NCI-H2196 (cell line): Measurements from ENCODE around the gene NMNAT3.
"Not testable (repeated sequence)": the region's sequence is repeated elsewhere in the genome, so short reads cannot be mapped to it uniquely, and the experiment has no call there.

Experiments
- DNase-seq: peaks from one replicate; lab custom pipeline; 2025; ENCODE audit not compliant: unreplicated experiment; lab: John Stamatoyannopoulos, UW

NMNAT3 gene

DNA sequence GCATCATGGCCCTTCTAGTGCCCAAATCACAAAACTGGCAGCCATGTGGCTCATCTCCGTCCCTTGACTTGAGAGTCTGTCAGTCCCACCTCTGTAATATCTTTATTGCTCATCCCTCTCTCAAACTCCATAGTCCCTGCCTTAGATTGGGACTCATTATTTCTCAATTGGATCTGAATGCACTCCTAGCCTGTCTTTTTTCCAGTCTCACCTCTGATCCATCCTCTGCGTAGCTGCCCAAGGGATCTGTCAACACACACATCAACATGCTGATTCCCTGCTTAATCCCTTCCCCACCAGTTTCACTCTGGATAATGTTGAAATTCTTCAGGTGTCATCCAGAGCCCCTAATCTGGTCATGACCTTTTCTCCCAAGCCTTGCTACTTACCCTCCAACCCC lies 39.3 kb downstream of the NMNAT3 start:
- no peak for DNase-seq

DNA sequence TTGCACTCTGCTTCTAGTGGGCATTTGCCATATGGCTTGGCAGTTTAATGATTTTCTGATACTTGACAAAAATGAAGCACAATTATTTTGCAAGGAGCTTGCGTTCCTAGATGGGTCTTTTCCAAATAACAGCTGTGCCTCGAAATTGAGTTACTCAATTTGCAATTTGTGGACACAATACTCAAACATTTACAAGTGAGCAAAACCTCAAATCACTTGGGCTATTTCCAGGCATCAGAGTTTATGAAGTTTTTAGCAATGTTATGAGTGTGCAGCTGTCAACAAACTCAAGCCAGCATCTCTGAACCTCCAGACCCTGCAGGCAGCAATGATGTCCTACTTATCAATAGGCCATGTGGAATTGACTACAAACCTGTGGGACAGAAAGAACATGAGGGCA lies 41.3 kb downstream of the NMNAT3 start:
- no peak for DNase-seq

DNA sequence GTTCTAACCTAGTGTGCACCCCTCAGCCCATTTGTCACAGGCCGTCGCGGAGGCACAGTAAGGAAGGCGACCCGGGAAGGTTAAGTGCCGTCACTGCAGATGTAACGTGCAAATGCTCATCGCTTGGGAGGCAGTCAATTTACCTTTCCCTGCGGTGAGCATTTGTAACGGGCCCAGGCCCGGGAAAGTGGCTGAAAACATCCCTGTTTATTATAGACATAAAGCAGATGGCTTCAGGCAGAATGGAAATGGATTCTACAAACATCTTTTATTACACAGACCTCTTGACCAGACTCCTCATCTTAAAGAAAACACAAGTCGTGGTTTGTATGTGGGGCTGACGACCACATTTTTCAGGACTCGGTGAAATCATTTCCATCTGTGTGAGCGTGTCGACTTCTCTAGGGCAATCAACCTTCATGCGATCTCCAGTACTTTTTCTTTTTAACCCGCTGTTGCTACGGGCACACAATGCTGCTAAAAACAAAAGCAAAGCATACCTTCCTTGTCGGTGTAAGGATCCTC lies 43.6 kb downstream of the NMNAT3 start:
- no peak for DNase-seq

DNA sequence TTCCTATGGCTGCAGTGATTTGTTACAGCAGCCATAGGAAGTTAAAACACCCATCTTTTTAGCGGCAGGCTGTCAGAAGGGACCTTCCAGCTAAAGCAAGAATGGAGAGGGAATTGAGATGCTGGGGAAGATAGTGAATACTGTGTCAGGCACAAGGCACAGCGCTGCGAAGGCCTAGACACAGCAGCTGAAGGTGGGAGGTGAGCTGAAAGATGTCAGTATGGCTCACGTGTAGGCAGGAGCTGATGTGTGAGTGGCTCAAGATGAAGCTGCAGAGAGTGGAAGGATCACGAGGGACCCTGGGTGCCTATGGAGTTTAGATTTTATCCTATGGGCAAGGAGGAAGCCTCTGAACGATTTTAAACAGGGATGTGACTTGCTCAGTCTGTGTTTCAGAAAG lies 44.3 kb downstream of the NMNAT3 start:
- DNase-seq, result no peak

DNA sequence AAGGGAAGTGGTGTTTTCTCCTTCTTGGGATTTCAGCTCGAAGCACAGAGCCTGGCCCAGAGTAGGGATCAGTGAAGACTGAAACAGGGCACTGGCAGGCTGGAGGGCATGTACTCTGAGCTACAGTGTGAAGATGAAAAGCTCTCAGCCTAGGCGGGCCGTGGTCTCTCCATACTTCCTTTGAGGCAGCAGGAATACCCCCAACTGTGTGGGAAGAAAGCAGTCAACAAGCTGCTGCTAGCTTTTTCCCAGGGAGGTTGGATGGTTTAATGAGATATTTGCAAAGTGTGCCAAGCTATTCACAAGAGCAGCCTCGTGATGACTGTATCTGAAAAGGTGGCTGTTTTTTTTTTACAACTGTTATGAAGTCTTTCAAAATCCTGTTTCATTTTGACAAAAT lies 47.2 kb downstream of the NMNAT3 start:
- DNase-seq, result no peak

DNA sequence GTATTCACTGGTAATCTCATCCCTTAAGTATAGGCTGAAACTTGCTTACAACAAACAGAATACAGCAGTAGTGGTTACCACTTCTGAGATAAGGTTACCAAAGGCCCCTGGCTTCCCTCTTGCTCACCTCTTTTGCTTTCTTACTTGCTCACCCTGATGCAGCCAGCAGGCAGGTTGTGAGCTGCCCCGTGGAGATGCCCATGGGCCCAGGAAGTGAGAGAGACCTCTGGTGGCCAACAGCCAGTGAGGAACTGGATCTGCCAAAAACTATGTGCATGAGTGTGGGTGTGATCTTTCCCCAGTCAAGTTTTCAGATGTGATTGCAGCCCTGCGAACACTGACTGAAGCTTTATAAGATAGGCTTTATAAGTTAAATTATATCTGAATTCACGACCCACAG lies 48.7 kb downstream of the NMNAT3 start:
- no peak for DNase-seq

DNA sequence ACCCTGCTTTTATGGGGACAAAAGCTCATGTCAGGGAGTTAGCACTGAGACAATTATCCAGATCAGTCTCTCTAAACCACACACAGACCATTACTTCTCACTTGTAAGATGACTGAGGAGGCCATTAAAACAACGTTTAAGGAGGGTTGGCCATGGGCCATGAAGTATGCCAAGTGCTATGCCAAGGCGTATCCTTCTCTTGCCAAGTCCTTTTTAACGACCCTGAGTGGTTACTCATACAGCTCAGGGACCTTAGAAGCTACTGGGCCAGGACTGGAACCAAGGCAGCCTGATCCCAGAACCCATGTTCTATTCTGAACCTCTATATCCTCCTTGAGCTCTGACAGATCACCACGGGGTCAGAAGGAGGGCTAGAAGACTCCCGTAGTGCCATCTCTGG lies 50.0 kb downstream of the NMNAT3 start:
- DNase-seq, result no peak

DNA sequence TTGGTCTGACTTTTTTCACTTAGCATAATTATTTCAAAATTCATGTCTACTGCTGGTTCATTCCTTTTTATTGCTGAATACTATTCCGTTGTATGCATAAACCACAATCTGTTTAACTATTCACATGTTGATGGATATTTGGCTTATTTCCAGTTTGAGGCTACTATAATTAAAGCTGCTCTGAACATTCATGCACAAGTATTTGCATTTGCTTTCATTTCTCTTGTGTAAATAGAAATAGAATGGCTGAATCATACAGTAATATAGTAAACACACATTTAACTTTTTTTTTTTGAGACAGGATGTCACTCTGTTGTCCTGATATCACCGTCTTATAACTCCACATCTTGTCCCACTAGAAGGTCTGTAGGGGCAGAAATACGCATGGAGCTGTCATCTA lies 57.3 kb downstream of the NMNAT3 start:
- DNase-seq, result no peak

DNA sequence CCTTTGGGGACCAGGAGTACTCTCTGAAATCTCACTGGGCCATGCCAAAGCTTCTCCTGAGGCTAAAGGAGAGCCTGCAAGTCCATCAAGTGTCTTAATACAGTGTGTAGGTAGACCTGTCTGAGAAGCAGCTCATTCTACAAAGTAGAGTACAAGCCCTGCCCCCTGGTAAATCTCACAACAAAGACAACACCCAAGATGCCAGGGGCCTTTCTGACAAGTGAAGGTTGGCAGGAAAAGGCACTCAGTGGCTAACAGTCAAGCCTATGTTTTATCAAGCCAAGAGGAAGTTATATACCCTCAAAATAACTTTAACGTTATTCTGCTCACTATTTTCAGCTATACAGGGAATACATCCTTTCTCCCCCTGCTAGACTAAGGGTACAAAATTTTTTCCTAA lies 58.3 kb downstream of the NMNAT3 start:
- no peak for DNase-seq

DNA sequence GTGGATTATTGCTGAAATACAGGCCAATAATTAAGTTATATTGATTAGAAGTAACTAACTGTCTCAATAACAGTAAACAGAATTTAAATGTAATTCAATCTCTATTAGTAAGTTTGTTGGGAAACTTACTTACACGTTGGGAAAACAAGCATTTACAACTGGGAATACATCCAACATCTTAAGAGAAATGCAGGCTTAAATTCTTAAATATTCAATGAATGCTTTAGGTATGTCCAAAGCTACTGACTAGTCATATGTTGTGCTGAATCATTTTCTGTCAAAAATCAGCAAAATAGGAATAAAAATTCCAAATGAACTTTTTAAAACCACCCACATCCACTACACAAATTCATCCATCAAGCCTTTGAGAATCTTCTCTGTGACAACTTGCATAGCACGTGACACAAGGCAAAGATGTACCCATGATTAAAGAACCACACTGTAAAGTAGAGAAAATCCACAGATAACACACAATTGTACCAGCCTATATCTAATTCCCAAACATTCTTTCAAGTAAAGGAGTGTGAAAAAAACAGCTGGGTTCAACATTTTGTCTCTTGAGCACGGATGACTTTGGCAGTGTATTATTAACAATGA lies 60.0 kb downstream of the NMNAT3 start:
- no peak for DNase-seq

DNA sequence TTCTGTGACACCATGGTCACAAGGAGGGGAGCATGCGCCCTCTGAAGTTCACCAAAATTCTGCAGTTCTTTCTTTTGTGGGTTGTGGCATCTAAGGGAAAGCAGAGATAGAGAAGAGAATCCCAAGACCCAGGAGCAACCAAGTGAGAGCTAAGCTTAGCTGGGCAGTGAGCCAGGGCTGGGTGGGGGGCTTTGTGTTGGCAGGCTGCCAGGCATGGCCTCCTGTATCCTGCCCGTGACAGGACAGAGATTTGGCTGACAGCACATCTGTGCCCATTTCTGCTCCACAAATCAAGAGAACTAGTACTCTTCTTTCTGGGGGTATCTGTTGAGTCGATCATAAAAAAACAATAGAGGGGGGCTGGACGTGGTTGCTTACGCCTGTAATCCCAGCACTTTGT lies 66.2 kb downstream of the NMNAT3 start:
- no peak for DNase-seq

DNA sequence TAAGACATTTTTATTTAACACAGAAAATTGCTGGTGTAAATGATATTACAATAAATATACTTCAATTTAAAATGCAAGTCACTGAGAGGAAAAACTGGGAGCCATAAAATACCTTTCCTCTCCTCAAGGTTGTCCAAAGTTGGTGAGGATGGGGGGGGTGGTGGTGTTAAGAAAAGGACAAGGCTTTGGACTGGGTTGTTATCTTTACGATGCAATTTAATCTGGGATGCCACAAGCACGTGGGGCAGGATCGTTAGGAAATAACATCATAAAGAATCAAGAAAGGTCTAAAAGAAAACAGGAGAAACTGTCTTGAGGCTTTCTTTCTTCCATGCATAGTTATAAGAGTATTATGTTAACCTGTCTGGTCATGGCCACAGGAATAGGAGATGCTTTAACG lies 66.9 kb downstream of the NMNAT3 start:
- no peak for DNase-seq

DNA sequence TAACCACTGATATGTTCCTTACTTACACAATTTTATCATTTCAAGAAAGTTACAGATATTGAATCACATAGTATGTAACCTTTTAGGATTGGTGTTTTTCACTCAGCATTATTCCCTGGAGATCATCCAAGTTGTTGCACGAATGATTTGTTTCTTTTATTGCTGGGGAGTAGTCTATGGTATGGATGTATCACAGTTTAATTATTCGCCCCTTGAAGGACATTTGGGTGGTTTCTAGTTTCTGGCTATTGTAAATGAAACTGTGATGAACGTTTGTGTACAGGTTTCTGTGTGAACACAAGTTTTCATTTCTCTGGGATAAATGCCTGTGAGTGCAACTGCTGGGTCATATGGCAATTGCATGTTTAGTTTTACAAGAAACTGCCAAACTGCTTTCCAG lies 68.8 kb downstream of the NMNAT3 start:
- DNase-seq, result no peak

DNA sequence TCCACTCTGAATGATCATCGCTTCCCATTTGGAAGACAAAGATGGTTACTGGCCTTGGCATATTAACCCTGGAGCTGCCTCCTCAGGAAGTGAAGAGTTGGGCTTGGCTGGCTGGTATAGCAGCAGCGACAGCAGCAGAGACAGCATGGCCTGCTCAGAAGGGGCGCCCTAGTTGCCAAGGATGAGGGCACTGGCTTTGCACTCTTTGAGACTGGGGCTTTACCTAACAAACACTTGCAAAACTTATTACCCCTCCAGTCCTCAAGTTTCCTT lies 69.7 kb downstream of the NMNAT3 start:
- no peak for DNase-seq

DNA sequence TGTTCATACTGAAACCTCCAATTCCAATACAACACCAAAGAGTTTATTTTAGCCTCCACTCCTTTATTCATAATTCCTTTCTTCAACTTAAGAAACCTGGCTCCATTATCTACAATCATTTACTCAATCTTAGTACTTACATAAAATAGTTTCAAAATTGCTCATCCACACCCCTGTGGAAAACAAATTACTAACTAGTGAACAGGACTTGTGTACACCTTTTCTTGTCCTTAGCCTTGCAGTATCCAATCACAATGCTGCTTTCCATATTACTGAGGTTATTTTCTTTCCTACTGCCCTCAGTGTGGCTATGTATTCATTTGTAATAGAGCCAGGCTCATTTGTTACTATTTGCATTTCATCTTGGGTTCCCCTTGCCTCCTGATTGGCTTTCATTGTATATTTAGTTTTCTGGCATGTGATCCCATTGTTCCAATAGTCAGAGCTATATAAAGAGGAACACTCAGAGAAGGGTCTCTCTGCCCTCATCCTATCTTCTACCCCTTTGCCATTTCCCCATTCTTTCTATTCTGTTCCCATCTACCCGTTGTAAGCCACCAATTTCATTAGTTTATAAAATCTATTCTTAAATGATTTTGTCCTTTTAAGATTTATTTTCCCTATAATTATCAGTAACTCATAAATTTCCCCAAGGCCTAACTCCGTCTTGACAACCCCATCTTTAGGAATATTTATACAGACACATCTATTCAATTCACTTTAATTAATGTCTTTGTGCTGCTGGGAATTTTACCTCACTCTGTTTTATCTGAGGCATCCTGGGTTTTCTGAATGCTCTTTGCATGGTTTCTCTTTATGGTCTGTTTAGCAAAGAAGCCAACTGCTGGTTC lies 70.3 kb downstream of the NMNAT3 start:
- DNase-seq, result no peak

DNA sequence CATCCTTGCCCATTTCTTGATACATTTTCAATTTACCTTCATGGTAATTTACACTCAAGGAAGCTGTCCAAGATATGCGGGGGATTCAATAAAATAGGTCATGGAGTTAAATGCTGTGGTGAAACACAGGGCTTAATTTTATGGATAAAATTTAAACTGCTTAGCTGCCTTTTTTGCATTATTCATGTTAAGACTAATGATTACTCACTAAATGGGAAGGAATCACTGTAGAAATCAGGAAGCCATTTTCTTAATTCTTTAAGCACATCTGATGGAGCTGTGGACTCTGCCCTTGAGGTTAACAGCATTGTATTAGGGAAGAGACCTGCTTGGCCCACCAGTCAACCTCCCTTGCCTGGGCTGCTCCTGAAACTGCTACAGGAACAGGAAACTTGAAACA lies 75.8 kb downstream of the NMNAT3 start:
- DNase-seq, result no peak

DNA sequence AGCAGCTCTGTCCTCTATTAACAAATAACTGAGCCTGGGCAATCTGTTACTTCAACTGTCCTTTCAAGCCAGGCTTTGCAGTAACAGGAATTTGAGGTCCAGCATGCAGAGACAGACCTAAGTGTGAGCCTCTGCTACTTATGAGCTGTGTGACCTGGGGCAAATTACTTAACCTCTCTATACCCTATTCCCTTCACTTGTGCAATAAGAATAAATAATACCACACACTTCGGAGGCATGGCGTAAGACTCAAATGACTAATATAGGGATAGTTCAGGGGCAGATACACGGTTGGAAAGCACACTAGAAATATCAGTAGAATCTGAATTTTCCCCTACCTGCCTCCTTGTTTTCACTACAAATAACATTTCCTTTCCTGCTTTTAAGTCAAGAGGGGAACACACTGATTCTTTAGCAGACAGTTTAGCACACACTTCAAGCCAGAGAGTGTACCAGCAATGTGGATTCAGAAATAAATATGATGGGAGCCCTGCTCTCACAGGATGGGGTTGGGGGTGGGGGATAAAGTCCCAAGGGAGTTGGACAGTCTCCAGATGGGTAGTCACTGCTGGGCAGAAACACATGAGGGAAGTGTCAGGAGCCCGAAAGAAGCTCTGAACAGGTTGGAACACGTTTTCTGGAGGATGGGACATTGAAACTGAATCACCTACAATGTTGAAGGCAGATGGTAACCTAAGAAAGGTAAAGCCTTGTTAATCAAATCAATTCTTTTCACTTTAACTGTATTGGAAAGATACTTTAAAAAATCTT lies 76.4 kb downstream of the NMNAT3 start:
- DNase-seq, result peak; percentile 34

DNA sequence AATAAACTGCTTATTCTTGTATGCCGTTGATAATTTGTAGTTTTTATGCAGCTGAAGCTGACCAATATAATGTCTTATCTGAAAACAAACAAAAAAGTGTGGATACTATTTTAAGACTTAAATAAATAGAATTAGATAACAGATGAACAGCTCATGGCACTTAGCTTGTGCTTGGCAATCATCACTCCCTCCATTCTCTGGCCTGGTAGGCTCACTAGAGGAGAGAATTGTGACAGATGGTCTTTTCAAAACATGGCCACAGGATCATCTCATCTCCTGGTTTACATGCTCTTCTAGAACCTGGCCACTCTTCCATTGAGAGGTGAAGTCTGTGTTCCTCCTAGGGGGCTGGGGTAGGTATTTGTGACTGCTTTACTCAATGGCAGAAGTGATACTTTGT lies 79.8 kb downstream of the NMNAT3 start:
- no peak for DNase-seq

DNA sequence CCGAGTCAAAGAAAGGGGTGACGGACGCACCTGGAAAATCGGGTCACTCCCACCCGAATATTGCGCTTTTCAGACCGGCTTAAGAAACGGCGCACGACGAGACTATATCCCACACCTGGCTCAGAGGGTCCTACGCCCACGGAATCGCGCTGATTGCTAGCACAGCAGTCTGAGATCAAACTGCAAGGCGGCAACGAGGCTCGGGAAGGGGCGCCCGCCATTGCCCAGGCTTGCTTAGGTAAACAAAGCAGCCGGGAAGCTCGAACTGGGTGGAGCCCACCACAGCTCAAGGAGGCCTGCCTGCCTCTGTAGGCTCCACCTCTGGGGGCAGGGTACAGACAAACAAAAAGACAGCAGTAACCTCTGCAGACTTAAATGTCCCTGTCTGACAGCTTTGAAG lies 86.6 kb downstream of the NMNAT3 start:
- DNase-seq, result not testable (repeated sequence)

DNA sequence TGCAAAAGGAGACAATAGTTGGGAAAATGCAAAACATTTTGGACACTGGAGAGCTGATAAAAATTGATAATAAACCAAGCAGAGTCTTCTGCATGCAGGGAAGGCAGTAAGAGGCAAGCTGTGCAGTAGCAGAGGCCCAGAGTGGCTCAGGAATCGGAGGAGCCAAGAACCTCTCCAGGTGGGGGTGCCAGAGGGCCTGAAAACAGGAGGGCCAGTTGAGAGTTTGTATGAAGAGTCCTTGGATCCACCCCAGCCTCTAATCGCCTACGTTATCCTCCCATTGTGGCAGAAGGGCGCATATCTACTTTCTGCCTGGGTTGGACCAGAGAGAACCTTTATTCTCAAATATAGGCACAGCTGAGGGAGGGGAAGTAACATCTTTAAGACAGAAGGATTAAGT lies 89.3 kb downstream of the NMNAT3 start:
- no peak for DNase-seq

DNA sequence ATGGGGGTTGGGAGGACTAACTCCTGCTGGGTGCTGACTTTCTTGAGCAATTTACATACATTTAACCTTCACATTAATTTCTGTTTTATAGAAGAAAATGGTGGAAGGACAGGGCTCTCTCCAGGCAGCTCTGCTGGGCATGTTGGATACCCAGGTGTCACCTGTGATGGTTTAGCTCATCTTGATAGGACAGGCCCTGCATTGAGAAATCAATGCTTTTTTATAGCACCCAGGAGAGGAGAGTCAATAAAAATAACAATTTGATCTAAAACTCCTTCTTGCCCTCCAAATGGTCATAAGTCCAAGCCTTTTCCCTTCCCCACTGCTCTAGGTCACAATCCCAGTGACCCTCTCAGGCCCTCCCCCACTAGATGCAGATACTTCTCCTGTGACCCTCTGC lies 90.0 kb downstream of the NMNAT3 start:
- DNase-seq, result no peak

DNA sequence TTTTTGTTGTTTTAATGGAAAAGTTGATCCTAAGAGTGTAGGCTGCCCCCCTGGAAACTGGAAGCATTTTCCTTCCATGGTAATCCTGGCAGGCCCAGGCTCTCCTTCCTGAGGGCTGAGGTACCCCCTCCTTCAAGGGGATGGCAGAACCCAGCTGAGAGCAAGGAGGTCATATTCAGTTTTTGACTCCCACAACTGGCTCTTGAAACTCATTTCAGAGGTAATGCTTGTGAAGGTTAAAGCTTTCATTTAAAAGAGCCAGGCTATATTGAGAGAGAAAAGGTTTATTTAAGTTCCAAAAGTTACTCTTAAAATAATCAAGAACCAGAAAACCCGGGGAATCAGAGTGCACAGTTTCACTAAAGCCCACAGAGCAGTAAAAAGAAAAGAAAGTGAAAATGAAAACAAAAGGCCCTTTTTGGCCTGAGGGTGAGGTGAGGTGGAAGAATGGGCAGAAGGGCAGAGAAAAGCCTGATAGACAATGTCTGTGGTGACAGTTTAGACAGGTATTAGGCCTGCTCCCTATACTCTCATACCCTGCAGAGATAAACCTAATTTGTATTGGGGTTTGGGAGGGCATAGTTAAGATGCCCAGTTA lies 91.3 kb downstream of the NMNAT3 start:
- no peak for DNase-seq
